Ishikawa (cell line): Measurements from ENCODE around the gene C19orf73.

ENCODE experiments used
- CEBPB ChIP-seq: IDR thresholded peaks from 2 replicates; pipeline ENCODE4 v1.6.1; 2012
- CREB1 ChIP-seq: IDR thresholded peaks from 2 replicates; pipeline ENCODE4 v1.6.1; 2012; ENCODE audit warnings: low read depth
- REST ChIP-seq: IDR thresholded peaks from 2 replicates; pipeline ENCODE4 v1.6.1; 2012; ENCODE audit warnings: low read depth, mild to moderate bottlenecking
- YY1 ChIP-seq: IDR thresholded peaks from 2 replicates; pipeline ENCODE4 v1.6.1; 2012; ENCODE audit warnings: low read depth

DNA sequence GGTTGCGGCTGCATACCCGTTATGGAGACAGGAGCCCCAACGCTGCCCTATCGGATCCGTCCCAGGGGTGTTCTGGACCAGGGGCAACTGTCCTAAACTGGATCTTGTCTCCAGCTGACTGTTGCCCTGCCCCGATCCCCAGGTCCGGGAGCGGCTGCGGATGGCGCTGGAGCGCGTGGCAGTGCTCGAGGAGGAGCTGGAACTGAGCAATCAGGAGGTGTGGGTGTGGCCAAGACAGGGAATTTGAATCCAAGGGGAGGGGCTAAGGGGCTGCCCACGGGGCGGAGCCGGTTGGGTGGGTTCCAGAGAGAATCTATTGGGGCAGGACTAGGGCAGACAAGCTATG, 10.3 kb upstream of the C19orf73 start:
- no peak for TF ChIP-seq YY1
- TF ChIP-seq REST: no peak
- TF ChIP-seq CREB1: no peak
- TF ChIP-seq CEBPB: no peak
